Neural progenitor cell (in vitro differentiated cells): Measurements from ENCODE around the gene CNTN2.

Source experiments
- CTCF ChIP-seq: fragments of 200-600 bp; sonication (generic); IDR thresholded peaks from 2 replicates; pipeline ENCODE4 v1.5.1; 2017; ENCODE audit warnings: antibody characterized with exemption, mild to moderate bottlenecking
- EZH2 ChIP-seq: fragments of 200-600 bp; sonication (generic); IDR thresholded peaks from 2 replicates; pipeline ENCODE4 v1.6.1; 2017; ENCODE audit warnings: antibody characterized with exemption, mild to moderate bottlenecking, moderate library complexity
- EZH2phosphoT487 ChIP-seq: fragments of 200-600 bp; sonication (generic); IDR thresholded peaks from 2 replicates; pipeline ENCODE4 v1.6.1; 2017; ENCODE audit warnings: antibody characterized with exemption

GRCh38 chr1:205075642-205076155 is 32.7 kb downstream of the CNTN2 start:
- no peak for TF ChIP-seq CTCF
- no peak for TF ChIP-seq EZH2
- no peak for TF ChIP-seq EZH2phosphoT487
